Measurements from ENCODE around the gene HCN2.

The HCN2 gene

DNA sequence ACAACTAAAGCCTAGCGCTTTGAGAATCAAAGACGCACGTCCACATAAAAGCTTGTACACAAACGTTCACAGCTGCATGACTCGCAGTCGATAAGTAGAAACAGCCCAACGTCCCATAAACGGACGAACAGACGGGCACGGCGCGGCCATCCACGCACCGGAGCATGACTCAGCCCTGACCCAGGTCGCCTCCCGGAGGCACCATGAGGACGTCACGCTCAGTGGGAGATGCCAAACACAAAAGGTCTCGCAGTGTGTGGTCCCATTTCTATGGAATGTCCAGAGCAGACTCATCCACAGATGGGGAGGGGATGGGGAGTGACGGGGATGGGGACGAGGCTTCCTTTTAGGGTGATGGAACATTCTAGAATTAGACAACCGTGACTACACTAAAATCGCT, 34.3 kb downstream of the HCN2 start:
- Histone ChIP-seq H3K36me3 (ENCODE audit: control insufficient read depth in 2 of 2, insufficient read depth in 1 of 2, low read length in 2 of 2) (peaks cover 9 to 77% of the 10 kb centered on the region in 2 experiments; a peak in 2 of 3 replicates), H3K4me1 (ENCODE audit: control insufficient read depth, insufficient read depth, low read length) (no peaks in the 10 kb centered on the region), H3K4me3 (ENCODE audit: low read depth, low read length) (no peak overlapping the region), H3K9me3 (ENCODE audit: control insufficient read depth, insufficient read depth, low read depth, low read length) (no peaks in the 10 kb centered on the region), H3K27ac (ENCODE audit: extremely low read depth, low read depth, low read length) (no peak overlapping the region)
- TF ChIP-seq ZNF629 (tag by site-specific recombination; IDR thresholded peaks at IDR 0.05) (peak; percentile 75), ZNF350 (tag by site-specific recombination; IDR thresholded peaks at IDR 0.05) (no peak), ZNF792 (tag by site-specific recombination; IDR thresholded peaks at IDR 0.05) (no peak), ZNF211 (tag by site-specific recombination; IDR thresholded peaks at IDR 0.05; ENCODE audit: low read depth) (no peak), GLIS1 (tag by site-specific recombination; IDR thresholded peaks at IDR 0.05) (peak; percentile 91), ZFHX2 (tag by site-specific recombination; conservative IDR thresholded peaks at IDR 0.05) (no peak), ZNF830 (tag by site-specific recombination; IDR thresholded peaks at IDR 0.05; ENCODE audit: low read depth) (no peak), ZBTB8A (tag by site-specific recombination; IDR thresholded peaks at IDR 0.05) (peak; percentile 56), ZIC2 (tag by site-specific recombination; IDR thresholded peaks at IDR 0.05) (peak; percentile 77), ZNF514 (tag by site-specific recombination; IDR thresholded peaks at IDR 0.05) (no peak), YY1 (tag by site-specific recombination; IDR thresholded peaks at IDR 0.05) (no peak), SCRT2 (tag by site-specific recombination; IDR thresholded peaks at IDR 0.05) (no peak), ZNF274 (IDR thresholded peaks at IDR 0.05; ENCODE audit: low read length) (no peak), ZNF274 (tag by site-specific recombination; IDR thresholded peaks at IDR 0.05; ENCODE audit: borderline replicate concordance) (no peak), ZNF155 (tag by site-specific recombination; IDR thresholded peaks at IDR 0.05) (no peak)
- TF ChIP-seq, protein P1, sequence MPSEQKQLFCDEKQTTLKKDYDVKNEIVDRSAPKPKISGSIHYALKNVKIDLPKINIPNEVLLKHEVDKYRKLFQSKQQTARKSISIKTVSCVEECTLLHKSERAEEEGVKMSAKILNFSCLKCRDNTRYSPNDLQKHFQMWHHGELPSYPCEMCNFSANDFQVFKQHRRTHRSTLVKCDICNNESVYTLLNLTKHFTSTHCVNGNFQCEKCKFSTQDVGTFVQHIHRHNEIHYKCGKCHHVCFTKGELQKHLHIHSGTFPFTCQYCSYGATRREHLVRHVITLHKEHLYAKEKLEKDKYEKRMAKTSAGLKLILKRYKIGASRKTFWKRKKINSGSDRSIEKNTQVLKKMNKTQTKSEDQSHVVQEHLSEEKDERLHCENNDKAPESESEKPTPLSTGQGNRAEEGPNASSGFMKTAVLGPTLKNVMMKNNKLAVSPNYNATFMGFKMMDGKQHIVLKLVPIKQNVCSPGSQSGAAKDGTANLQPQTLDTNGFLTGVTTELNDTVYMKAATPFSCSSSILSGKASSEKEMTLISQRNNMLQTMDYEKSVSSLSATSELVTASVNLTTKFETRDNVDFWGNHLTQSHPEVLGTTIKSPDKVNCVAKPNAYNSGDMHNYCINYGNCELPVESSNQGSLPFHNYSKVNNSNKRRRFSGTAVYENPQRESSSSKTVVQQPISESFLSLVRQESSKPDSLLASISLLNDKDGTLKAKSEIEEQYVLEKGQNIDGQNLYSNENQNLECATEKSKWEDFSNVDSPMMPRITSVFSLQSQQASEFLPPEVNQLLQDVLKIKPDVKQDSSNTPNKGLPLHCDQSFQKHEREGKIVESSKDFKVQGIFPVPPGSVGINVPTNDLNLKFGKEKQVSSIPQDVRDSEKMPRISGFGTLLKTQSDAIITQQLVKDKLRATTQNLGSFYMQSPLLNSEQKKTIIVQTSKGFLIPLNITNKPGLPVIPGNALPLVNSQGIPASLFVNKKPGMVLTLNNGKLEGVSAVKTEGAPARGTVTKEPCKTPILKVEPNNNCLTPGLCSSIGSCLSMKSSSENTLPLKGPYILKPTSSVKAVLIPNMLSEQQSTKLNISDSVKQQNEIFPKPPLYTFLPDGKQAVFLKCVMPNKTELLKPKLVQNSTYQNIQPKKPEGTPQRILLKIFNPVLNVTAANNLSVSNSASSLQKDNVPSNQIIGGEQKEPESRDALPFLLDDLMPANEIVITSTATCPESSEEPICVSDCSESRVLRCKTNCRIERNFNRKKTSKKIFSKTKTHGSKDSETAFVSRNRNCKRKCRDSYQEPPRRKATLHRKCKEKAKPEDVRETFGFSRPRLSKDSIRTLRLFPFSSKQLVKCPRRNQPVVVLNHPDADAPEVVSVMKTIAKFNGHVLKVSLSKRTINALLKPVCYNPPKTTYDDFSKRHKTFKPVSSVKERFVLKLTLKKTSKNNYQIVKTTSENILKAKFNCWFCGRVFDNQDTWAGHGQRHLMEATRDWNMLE (tag by site-specific recombination; conservative IDR thresholded peaks at IDR 0.05; ENCODE audit: low read depth) = no peak
- TF ChIP-seq, protein P2, sequence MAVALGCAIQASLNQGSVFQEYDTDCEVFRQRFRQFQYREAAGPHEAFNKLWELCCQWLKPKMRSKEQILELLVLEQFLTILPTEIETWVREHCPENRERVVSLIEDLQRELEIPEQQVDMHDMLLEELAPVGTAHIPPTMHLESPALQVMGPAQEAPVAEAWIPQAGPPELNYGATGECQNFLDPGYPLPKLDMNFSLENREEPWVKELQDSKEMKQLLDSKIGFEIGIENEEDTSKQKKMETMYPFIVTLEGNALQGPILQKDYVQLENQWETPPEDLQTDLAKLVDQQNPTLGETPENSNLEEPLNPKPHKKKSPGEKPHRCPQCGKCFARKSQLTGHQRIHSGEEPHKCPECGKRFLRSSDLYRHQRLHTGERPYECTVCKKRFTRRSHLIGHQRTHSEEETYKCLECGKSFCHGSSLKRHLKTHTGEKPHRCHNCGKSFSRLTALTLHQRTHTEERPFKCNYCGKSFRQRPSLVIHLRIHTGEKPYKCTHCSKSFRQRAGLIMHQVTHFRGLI (tag by site-specific recombination; IDR thresholded peaks at IDR 0.05) = peak; percentile 81
- TF ChIP-seq, protein P3, sequence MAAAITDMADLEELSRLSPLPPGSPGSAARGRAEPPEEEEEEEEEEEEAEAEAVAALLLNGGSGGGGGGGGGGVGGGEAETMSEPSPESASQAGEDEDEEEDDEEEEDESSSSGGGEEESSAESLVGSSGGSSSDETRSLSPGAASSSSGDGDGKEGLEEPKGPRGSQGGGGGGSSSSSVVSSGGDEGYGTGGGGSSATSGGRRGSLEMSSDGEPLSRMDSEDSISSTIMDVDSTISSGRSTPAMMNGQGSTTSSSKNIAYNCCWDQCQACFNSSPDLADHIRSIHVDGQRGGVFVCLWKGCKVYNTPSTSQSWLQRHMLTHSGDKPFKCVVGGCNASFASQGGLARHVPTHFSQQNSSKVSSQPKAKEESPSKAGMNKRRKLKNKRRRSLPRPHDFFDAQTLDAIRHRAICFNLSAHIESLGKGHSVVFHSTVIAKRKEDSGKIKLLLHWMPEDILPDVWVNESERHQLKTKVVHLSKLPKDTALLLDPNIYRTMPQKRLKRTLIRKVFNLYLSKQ (tag by site-specific recombination; IDR thresholded peaks at IDR 0.05; ENCODE audit: borderline replicate concordance) = no peak
- TF ChIP-seq, protein P4, sequence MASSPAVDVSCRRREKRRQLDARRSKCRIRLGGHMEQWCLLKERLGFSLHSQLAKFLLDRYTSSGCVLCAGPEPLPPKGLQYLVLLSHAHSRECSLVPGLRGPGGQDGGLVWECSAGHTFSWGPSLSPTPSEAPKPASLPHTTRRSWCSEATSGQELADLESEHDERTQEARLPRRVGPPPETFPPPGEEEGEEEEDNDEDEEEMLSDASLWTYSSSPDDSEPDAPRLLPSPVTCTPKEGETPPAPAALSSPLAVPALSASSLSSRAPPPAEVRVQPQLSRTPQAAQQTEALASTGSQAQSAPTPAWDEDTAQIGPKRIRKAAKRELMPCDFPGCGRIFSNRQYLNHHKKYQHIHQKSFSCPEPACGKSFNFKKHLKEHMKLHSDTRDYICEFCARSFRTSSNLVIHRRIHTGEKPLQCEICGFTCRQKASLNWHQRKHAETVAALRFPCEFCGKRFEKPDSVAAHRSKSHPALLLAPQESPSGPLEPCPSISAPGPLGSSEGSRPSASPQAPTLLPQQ (tag by site-specific recombination; IDR thresholded peaks at IDR 0.05) = no peak
- ChIA-PET CTCF (interaction anchor here (0.6 kb wide), 1 partner anchor 147 kb away, joined by 3 read pairs; no protein-coding TSS in a partner anchor), POLR2A (interaction anchor here (1.3 kb wide), 1 partner anchor 8 kb away, joined by 6 read pairs; no protein-coding TSS in a partner anchor)
